HG02588 (cell line): ENCODE data around the gene RASSF10.

ENCODE experiments used
- ATAC-seq: cut with Tn5 transposase; IDR thresholded peaks from one replicate; pipeline ENCODE4 v1.9.1; 2021; ENCODE audit warnings: mild to moderate bottlenecking, moderate library complexity; ENCODE audit not compliant: unreplicated experiment

The RASSF10 gene

GRCh38 chr11:12993626-12994025, 15.5 kb upstream of the RASSF10 start:
- no peak for ATAC-seq

- ATAC-seq: no peak
Measured at GRCh38 chr11:12994476-12994875, 14.6 kb upstream of the RASSF10 start.

GRCh38 chr11:12995188-12995587, 13.9 kb upstream of the RASSF10 start:
- ATAC-seq: no peak

GRCh38 chr11:12995823-12996222, 13.3 kb upstream of the RASSF10 start:
- ATAC-seq: no peak

- ATAC-seq: no peak
Measured at GRCh38 chr11:12997168-12997567, 11.9 kb upstream of the RASSF10 start.

GRCh38 chr11:12998336-12998735, 10.8 kb upstream of the RASSF10 start:
- no peak for ATAC-seq

GRCh38 chr11:12999597-12999996, 9.5 kb upstream of the RASSF10 start:
- ATAC-seq: no peak

- ATAC-seq: no peak
Measured at GRCh38 chr11:13000116-13000515, 9.0 kb upstream of the RASSF10 start.

- ATAC-seq: no peak
Measured at GRCh38 chr11:13000721-13001120, 8.4 kb upstream of the RASSF10 start.

- no peak for ATAC-seq
Measured at GRCh38 chr11:13003736-13004493, 5.2 kb upstream of the RASSF10 start.

- ATAC-seq: no peak
Measured at GRCh38 chr11:13007182-13008060, 1.7 kb upstream of the RASSF10 start.

GRCh38 chr11:13008061-13008435, 1.1 kb upstream of the RASSF10 start:
- no peak for ATAC-seq

GRCh38 chr11:13009476-13009920, 382 bp downstream of the RASSF10 start:
- no peak for ATAC-seq

- no peak for ATAC-seq
Measured at GRCh38 chr11:13009921-13010748, 1.0 kb downstream of the RASSF10 start.

- ATAC-seq: no peak
Measured at GRCh38 chr11:13010749-13011465, 1.8 kb downstream of the RASSF10 start.

GRCh38 chr11:13011466-13012055, 2.4 kb downstream of the RASSF10 start:
- no peak for ATAC-seq

- ATAC-seq: no peak
Measured at GRCh38 chr11:13012056-13012661, 3.0 kb downstream of the RASSF10 start.

GRCh38 chr11:13013054-13013488, 4.0 kb downstream of the RASSF10 start:
- ATAC-seq: no peak

GRCh38 chr11:13015753-13016152, 6.6 kb downstream of the RASSF10 start:
- ATAC-seq: no peak

- no peak for ATAC-seq
Measured at GRCh38 chr11:13016415-13016814, 7.3 kb downstream of the RASSF10 start.
